Umbilical cord (tissue), 2 donors: Measurements from ENCODE around the gene KCNAB1. TPM values are rescaled to one million over a fixed set of nuclear protein-coding genes. Genes with fewer than 3 reads are reported as not detected.
A peak's percentile ranks its signal among the peaks of the same experiment; 100 is the strongest.

Experiments used
- DNase-seq: peaks from one replicate; pipeline ENCODE4 v3.0.0-alpha.2; 2015; ENCODE audit warnings: low spot score
- total RNA-seq: library from RNA; depleted of rRNA; stranded (reverse); fragments of >200 nt; gene quantifications from one replicate; pipeline ENCODE4 v1.2.3, GENCODE V29; 2014; ENCODE audit warnings: low replicate concordance; ENCODE audit not compliant: insufficient read depth

The KCNAB1 gene
- total RNA-seq, 1 donor from 2014 or later: 0.72 TPM

DNA sequence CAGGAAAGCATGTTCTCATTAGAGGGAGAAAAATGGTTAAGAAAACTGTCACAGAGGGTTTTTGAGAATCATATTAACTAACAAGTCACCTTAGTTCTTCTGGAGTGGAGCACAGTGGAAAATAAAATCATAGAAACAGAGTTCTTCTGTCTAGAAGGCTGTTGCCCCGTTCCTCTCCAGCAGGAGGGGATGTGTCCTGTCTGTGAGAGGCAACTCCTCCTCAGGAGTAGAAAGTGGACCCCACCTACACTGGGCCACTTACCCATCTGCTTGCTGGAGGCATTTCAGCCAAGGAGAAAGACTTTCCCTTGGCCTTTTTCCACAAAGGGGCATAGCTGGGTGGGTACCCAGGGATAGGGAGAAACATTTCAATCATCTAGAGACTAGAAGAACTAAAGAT, 327.9 kb downstream of the KCNAB1 start:
- no peak for DNase-seq

GRCh38 chr3:156449710-156450574, 329.6 kb downstream of the KCNAB1 start:
- no peak for DNase-seq

DNA sequence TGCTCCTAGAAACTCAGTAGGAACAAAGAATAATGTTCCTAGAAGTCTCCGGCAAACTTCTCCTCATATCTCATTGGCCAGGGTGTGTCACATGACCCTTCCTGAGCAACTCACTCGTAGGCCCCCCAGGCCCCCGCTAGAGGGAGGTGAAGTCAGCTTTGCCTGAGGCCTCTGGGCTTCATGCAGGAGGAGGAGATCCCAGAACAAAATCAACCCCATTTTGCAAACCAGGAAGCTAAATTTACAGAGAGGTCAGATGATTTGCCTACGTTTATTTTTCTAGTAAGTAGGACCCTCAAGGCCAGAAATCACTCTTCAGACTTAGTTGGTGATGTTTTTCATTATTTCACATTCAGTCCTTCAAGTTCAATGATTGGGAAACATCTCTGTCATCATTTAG, 335.5 kb downstream of the KCNAB1 start:
- DNase-seq: no peak

DNA sequence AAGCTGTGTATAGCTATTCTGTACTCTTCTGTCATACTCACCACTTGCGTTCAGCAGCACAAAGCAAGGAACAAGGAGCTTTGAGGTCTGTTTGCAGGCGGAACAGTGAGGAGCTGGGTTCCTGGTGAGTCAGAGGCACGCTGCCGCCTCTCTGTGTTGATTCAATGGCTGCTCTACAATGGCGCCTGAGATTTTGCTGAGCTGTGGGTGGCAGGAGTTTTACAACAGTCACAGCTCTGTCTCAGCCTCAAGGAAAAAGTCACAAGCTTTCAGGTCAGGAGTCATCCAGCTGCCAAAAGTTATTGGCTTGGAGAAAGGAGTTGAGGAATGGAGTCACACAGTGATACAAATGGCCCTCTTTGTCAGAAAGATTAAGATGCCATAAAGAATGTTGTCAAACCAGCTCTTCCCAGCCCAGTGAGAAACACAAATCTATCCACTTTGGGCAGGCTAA, 336.4 kb downstream of the KCNAB1 start:
- DNase-seq: peak; percentile 45

- DNase-seq: no peak
These were observed 339.1 kb downstream of the KCNAB1 start for GRCh38 chr3:156459434-156459833.

GRCh38 chr3:156460206-156460611, 339.8 kb downstream of the KCNAB1 start:
- no peak for DNase-seq

GRCh38 chr3:156461889-156462288, 341.5 kb downstream of the KCNAB1 start:
- no peak for DNase-seq

DNA sequence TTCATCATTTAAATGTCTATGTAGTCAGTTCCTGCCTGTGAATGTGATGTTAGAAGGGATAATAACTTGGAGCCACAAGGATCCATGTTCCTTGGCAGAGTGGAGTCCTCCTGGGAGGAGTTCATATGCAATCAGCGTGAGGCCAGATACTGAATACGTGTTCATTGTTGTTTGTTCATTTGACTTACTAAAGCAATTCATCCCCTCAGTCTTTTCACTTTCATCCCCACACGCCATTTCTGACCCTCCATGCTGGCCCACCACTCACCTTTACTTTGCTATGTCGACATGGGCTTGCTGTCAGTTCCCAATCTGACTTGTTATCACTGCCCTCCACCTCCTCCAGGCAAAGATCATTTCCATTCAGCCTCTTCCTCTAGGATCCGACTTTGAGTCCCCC, 342.7 kb downstream of the KCNAB1 start:
- no peak for DNase-seq

DNA sequence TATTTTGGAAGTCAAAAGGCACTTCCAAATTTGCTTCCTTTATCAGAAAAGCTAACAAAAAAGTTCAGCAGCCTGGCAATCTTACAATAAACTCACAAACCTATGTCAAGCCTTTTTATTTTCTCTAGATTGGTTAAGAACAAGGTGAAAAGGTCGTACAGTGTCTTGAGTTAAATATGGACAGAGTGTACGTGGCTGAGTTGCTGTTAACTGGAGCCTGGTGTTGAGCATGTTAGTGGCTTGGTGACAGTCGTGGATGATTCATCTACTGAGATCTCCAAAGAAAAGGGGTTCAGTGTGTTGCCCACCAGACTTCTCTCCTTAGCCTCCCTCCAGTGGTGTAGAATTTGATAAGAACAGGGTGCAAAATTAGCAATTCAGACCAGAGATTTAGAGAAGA, 344.8 kb downstream of the KCNAB1 start:
- DNase-seq: no peak

DNA sequence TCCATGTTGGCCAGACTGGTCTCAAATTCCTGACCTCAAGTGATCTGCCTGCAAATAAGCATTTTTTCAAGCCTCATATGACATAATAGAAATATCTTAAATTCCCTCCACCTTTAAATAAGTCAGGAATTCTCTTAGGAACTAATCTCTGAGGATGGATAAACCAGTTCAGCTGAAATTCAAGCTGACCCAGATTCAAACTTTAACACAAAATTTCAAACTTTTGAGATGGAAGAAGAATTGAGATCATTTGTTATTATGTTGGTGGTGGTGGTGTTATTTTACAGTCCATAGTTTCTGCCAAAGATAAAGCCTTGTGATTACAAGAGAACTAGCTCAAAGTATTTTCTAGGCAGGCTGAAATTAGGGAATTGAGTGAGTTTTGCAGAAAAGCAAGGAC, 349.1 kb downstream of the KCNAB1 start:
- DNase-seq: peak; percentile 31

DNA sequence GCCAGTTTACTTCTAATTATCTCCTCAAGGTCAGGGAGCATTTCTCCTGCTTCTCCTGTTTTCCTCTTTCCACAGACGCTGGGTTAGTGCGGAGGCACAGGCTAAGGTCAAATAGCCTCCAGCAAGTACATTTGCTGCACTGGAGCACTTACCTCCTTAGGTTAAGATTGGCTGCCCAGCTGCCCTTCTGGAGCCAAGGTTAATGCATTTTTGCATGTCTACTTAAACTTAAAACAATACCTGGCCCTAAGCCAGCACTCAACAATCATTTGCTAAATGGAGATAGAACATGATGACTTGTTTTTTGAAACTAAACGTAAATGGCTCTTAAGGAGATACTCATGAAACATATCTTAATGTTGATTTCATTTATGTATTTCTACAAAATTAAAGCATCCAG, 351.1 kb downstream of the KCNAB1 start:
- DNase-seq: no peak

GRCh38 chr3:156472150-156472549, 351.8 kb downstream of the KCNAB1 start:
- DNase-seq: no peak

- no peak for DNase-seq
These were observed 352.3 kb downstream of the KCNAB1 start for GRCh38 chr3:156472684-156473083.

DNA sequence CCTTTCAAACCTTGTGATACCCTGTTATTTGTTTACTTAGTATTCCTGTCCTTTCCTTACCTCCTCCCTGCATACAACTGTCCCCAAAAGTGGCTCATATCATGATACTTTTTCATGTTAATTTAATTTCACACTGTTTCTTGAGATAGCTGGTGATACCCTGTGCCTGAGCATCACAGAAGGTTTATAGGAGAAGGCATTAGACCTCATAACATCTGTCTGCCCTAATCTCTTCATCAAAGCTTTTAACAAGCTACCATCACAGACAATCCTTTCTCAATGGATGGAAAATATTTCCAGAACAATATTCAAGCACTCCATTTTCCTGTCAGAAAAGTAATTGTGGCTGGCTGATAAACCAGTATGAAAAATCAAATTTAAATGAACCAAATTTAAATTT, 353.0 kb downstream of the KCNAB1 start:
- no peak for DNase-seq

- DNase-seq: no peak
These were observed 354.4 kb downstream of the KCNAB1 start for GRCh38 chr3:156474560-156475389.

GRCh38 chr3:156477323-156477722, 356.9 kb downstream of the KCNAB1 start:
- DNase-seq: peak; percentile 54

DNA sequence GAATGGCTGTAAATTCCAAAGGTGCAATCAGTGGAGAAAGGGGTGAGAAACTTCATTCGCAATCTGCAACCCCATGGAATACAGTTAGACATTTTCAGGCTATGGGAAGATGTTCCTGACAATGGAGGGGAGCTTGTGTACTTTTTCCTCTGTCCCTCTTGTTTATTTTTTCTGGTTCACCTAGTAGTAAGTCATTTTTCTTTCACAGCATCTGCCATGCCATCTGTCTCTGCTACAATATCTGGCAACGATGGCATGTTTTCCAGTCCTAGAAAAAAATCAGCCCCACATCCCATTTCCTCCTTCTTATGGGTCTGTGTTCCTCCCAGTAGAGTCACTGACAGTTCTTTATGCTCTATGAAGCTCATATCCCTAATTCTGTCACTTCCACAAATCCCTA, 358.5 kb downstream of the KCNAB1 start:
- DNase-seq: no peak

DNA sequence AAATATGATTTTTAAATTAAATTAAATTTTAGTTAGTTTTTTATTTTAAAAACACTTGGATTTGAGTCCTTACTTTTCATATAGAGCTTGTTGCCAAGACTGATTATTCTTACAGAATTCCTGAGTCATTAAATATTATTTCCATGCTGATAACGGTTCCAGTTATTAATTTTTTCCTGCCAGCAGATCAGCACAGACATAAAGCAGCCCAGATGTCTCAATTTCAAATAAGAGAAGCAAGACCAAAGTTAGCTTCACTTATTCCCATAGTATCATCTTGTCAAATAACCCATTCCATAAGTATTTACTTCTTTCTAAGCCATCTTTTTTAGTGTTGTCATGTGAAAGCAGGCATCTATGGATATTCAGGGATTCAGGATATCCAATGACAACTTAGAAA, 359.2 kb downstream of the KCNAB1 start:
- peak; percentile 71 for DNase-seq

DNA sequence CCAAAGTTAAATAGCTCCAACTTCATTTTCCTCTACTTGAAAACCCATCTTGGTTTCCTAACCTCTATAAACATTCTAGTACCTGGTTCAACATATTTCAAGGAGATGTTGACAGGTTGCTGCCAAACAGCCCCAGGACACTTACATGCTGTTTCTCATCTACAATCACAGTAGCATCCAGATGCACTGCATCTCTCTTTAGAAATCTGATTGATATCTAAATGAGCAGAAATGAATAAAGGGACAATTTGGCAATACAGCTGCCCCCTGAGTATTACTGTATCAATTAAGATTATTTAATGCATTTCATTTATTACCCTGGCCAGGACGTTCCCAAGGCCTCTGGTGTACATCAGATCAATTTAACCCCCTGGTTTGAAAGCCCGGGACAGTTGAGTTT, 360.6 kb downstream of the KCNAB1 start:
- DNase-seq: no peak

DNA sequence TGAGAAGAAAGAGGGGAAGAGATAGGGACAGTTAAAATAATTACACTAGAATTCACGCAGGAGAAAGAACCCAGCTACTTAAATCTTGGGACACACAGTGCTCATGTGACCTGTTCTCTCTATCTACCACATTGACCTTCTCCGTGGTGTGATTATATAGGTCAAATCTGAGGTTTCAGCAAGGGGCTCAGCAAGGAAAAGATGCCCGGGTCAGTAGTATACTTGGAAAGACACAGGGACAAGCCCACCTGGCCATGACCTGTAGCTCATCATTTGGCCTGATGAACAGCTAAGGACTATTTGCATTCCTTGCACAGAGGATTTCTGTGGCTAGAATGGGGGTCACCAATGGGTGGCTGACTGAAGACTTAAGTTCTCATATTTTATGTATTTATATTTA, 362.6 kb downstream of the KCNAB1 start:
- DNase-seq: no peak

DNA sequence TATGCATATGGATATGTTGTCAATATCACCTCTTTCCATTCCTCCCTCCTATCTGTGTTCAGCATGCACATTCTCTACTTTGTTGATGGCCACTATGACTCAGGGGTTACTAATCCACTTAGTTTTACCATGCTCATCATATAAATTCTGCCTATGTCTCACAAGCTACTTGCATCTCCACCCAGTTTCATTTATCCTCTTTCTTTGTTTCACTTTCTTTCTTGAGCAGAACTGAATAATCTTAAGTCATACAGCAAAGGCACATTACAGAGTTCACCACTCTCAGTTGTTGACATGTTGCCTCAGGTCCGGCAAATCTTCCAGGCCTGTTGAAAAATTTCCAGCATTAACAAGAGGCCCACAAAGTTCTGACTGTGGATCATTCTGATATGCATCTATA, 363.0 kb downstream of the KCNAB1 start:
- DNase-seq: peak; percentile 84

DNA sequence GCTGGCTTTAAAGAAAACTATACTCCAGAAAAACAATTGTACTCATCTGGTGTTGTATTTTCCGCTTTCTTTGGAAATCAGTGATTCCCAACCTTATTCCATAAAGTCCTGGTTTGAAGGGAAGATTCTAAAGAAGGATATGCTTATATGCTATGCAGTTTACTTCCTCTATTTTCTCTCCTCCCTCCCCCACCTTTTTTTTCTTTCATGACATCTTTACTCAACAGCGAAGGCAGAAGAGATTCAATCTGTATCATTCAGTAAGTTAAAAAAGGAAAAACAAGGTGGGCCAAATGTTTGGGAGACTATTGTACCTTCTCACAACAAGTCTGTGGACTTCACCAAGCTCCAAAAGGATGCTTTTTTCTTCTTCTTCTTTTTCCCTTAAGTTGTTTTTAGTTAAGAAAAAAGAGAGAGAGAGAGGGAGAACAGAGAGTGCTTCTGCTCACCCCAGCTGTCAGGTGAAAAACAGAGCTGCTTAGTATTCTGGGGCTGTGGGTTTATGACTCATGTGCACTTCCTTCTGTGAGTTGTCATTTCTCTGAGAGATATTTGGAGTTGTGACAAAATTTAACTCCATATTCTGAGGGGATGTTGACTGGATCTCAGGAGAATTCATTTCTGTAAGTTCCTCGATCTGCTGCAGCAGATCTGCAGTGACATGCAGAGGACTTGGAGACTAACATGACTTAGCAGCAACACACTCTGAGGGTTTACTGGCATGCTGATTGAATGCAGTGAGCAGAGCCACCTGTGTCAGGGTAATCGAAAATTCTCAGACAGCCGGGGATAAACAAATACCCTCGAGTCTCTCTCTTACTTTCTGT, 363.8 kb downstream of the KCNAB1 start:
- peak; percentile 89 for DNase-seq
